ENCODE measurements around the gene XXYLT1.

GRCh38 chr3:195070336-195070735 lies 200.6 kb downstream of the XXYLT1 start:
- TF ChIP-seq CTCF (conservative IDR thresholded peaks at IDR 0.05; ENCODE audit: low read depth, low read length) (no peak), EZH2 (IDR thresholded peaks at IDR 0.05; ENCODE audit: low read length, unreplicated experiment) (no peak), EZH2phosphoT487 (IDR thresholded peaks at IDR 0.05; ENCODE audit: borderline replicate concordance, low read length) (no peak)
